SK-N-MC (cell line): ENCODE measurements around the gene TMEM52.

ENCODE experiments used
- DNase-seq: peaks from one replicate; pipeline ENCODE4 v3.0.0-alpha.2; 2011; ENCODE audit warnings: low read depth, low spot score
- H3K27ac ChIP-seq: fragments of 200-600 bp; sonication (generic); 2 replicates; pipeline ENCODE4 v1.5.1; 2016; ENCODE audit warnings: mixed run types
- H3K36me3 ChIP-seq: fragments of 200-600 bp; sonication (generic); 2 replicates; pipeline ENCODE4 v1.6.1; 2017; ENCODE audit warnings: antibody characterized with exemption, low read length, mixed read lengths; ENCODE audit not compliant: insufficient read depth
- H3K4me3 ChIP-seq: fragments of 200-600 bp; sonication (generic); 2 replicates; pipeline ENCODE4 v1.5.1; 2016
- H3K9ac ChIP-seq: fragments of 200-600 bp; sonication (generic); 2 replicates; pipeline ENCODE4 v1.8.0; 2017; ENCODE audit warnings: mixed run types, mixed read lengths; ENCODE audit not compliant: insufficient read length
- H3K9me3 ChIP-seq: fragments of 200-600 bp; sonication (generic); 2 replicates; pipeline ENCODE4 v1.6.1; 2017; ENCODE audit warnings: low read depth, mild to moderate bottlenecking, antibody characterized with exemption, low read length, moderate library complexity, mixed read lengths
- EZH2 ChIP-seq: fragments of 200-600 bp; sonication (generic); IDR thresholded peaks from one replicate; pipeline ENCODE4 v1.6.1; 2017; ENCODE audit warnings: antibody characterized with exemption
- FOXP2 ChIP-seq: optimal IDR thresholded peaks from 2 replicates; pipeline ENCODE3; 2011; ENCODE audit warnings: mild to moderate bottlenecking, moderate library complexity; ENCODE audit not compliant: insufficient read depth; ENCODE audit errors: extremely low read length, control extremely low read depth
- POLR2AphosphoS5 ChIP-seq: IDR thresholded peaks from 2 replicates; pipeline ENCODE4 v1.6.1; 2012; ENCODE audit warnings: mild to moderate bottlenecking, low read depth, low read length, borderline replicate concordance

TMEM52 gene

DNA sequence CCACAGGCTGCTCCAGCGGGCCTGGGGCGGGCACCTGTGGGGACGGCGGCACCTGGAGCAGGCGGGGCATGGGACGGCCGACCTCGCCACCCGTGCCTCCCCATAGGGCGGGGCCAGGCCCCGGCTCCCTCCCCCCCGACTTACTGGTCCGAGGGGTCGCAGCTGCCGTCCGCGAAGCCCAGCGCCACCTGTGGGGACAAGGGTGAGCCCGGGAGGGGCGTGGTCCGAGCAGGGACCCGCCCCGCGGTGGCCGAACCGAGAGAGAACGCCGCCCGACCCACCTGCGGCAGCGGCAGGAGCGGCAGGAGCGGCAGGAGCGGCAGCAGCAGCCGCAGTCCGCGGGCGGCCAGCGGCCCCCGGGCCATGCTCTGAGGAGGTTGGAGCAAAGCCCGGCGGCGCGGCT lies at the start of gene TMEM52:
TSS of gene TMEM52 (minus strand) at position 379 of the 403 bp plus-strand sequence. CDS start at position 365, 14 bp downstream.
- Histone ChIP-seq H3K9me3 (no peaks in the 10 kb centered on the region), H3K27ac (no peak within 1 kb of the TSS), H3K9ac (no peak within 1 kb of the TSS), H3K4me3 (peak within 1 kb of the TSS; percentile 83), H3K36me3 (no peaks in the 10 kb centered on the region)
- DNase-seq, result no peak
- TF ChIP-seq EZH2, result no peak
- no peak for TF ChIP-seq POLR2AphosphoS5
- no peak for TF ChIP-seq FOXP2

DNA sequence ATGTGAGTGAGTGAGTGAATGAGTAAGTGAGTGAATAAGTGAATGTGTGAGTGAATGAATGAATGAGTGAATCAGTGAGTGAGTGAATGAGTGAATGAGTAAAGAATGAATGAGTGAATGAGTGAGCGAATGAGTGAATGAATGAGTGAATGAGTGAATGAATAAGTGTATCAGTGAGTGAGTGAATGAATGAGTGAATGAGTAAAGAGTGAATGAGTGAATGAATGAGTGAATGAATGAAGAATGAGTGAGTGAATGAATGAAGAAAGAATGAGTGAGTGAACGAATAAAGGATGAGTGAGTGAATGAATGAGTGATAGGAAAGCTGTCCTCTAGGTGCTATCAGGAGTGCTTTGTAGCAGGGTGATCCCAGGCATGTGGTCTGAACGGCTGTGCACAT lies 48.8 kb upstream of the TMEM52 start:
- Histone ChIP-seq H3K36me3 (no peaks in the 10 kb centered on the region), H3K4me3 (no peak overlapping the region), H3K9ac (no peak overlapping the region), H3K27ac (no peak overlapping the region), H3K9me3 (no peaks in the 10 kb centered on the region)
- DNase-seq, result no peak
- no peak for TF ChIP-seq POLR2AphosphoS5
- TF ChIP-seq EZH2, result no peak
- no peak for TF ChIP-seq FOXP2

DNA sequence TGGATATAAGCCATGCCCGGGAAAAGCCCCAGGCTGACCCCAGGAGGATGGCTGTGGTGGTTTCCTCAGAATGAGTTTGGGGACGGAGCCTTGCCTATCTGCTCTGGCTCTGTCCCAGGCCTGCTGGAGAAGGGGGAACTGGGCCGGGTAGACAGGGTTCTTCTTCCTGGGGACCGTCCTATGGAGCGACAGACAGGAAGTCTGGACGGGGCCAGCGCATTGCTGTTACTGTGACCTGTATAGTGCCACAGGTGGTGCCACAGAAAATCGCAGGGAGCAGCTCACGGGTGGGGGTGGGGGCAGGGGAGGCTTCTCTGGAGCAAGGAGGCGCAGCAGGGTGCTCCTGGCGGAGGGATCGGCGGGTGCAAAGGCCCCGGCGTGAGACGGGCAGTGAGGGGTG lies 48.1 kb upstream of the TMEM52 start:
- Histone ChIP-seq H3K4me3 (no peak overlapping the region), H3K36me3 (no peaks in the 10 kb centered on the region), H3K9me3 (no peaks in the 10 kb centered on the region), H3K9ac (no peak overlapping the region), H3K27ac (no peak overlapping the region)
- DNase-seq, result no peak
- TF ChIP-seq POLR2AphosphoS5 (no peak), EZH2 (no peak)

DNA sequence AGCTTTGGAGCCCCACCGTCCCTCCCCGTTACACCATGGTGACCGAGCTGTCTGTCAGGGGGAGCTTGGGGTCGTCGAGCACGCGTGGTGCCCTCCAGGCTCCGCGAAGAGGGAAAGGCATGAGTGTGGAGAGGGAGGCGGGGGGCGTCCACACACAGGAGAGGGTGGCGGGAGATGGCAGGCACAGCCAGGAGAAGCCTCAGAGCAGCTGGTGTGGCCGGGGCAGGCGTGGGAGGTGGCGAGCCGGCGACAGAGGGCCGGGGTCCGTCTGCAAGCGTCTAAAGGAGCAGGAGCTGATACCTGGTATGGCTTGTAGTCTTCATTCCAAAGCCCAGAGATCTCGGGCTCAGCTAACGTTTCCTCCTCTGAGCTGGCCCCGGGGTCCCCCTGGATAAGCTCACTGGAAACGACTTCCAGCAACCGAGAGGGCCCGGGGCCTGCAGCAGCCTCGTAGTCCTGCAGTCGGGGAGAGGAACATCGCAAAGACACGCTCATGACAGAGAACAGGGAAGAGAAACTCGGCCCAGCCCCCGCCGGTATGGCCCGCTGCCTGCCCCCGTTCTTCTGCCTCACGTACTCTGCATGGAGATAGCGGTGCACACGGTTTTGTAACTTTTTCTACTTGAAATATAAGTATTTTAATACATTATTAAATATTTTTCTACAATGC lies 47.1 kb upstream of the TMEM52 start:
- no peaks in the 10 kb centered on the region for H3K9me3 ChIP-seq
- TF ChIP-seq FOXP2 (no peak), EZH2 (no peak), POLR2AphosphoS5 (no peak)
- no peak for DNase-seq
- H3K4me3 ChIP-seq, result no peak overlapping the region
- H3K36me3 ChIP-seq, result no peaks in the 10 kb centered on the region
- no peak overlapping the region for H3K9ac ChIP-seq
- no peak overlapping the region for H3K27ac ChIP-seq

DNA sequence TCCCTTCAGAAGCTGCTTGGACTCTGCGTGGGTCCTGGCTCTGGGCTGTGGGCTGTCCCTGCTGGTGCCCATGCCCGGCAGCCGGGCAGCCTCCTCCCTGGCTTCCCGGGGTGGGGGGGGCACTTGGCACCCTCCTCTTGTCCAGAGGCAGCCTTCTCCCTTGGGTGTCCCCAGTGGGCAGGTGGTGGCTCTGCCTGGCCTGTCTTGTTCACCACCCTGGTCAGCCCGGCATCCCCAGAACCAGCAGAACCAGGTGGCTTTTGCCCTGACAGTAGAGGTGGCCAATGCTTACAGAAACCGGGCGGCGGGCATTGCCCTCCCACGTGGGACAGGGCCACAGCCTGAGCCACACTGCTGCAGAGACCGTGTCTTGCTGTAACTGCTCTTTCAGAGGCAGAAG lies 46.5 kb upstream of the TMEM52 start:
- H3K36me3 ChIP-seq, result no peaks in the 10 kb centered on the region
- no peak overlapping the region for H3K4me3 ChIP-seq
- no peak overlapping the region for H3K27ac ChIP-seq
- H3K9ac ChIP-seq, result no peak overlapping the region
- no peak for DNase-seq
- TF ChIP-seq FOXP2 (no peak), POLR2AphosphoS5 (no peak), EZH2 (no peak)
- H3K9me3 ChIP-seq, result no peaks in the 10 kb centered on the region

DNA sequence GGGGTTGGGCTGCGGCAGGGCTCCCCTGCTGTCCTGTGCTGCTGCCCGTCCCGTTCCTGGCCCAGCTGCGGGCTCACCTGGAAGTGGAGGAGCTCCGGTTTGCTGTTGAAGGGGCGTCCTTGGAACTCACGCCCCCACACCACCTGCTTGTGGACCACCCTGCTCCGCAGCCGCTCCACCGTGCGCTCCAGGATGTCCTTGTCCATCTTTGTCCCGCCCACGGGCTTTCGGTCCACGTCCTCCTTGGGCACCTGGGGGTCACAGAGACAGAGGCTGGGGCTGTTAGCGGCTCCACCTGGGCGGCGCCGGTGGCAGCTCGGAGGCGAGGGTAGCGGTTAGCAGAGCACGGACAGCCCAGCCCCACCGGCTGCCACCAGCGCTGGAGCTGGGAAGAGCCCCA lies 45.7 kb upstream of the TMEM52 start:
- no peaks in the 10 kb centered on the region for H3K9me3 ChIP-seq
- no peak for DNase-seq
- H3K27ac ChIP-seq, result no peak overlapping the region
- H3K4me3 ChIP-seq, result no peak overlapping the region
- H3K9ac ChIP-seq, result no peak overlapping the region
- TF ChIP-seq EZH2 (no peak), POLR2AphosphoS5 (no peak), FOXP2 (no peak)
- no peaks in the 10 kb centered on the region for H3K36me3 ChIP-seq

DNA sequence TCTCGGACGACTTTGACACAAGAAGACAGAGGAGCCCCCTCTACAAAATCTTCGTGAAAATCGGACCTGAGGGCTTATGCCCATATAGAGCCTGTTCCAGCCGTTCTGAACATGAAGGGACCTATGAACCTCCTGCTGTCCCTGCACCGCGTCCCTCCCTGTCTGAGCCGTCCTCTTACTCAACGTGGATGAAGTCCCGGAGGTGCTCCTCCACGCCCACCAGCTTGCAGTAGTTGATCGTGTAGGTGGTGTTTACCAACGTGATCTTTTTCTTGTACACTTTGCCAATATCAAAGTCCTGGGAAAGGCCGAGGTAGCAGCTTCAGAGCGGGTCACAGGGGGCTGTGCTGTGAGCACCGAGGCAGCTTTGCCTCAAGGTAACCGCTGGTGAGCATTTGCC lies 44.5 kb upstream of the TMEM52 start:
- DNase-seq, result no peak
- no peak for TF ChIP-seq FOXP2
- TF ChIP-seq POLR2AphosphoS5, result no peak
- TF ChIP-seq EZH2, result no peak
- Histone ChIP-seq H3K36me3 (no peaks in the 10 kb centered on the region), H3K4me3 (no peak overlapping the region), H3K27ac (no peak overlapping the region), H3K9ac (no peak overlapping the region), H3K9me3 (no peaks in the 10 kb centered on the region)

DNA sequence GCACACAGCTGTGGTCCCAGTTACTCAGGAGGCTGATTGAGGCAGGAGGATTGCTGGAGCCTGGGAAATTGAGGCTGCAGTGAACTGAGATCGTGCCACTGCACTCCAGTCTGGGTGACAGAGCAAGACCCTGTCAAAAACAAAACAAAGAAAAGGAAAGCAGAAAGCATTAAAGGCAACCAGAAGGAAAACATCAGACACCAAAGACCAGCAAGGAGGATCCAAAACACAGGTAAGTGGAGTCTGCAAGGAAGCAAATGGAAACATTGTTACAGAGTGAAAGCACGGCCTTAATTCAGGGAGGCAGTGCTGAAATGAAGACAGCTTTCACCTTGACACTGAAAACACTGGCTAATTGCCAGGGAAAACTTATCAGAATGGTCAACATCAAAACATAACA lies 43.7 kb upstream of the TMEM52 start:
- DNase-seq, result no peak

More for the DNA sequence above, 43.7 kb upstream of the TMEM52 start:
- Histone ChIP-seq H3K27ac (no peak overlapping the region), H3K9ac (no peak overlapping the region), H3K36me3 (no peaks in the 10 kb centered on the region), H3K4me3 (no peak overlapping the region), H3K9me3 (no peaks in the 10 kb centered on the region)
- TF ChIP-seq EZH2, result no peak
- no peak for TF ChIP-seq FOXP2
- no peak for TF ChIP-seq POLR2AphosphoS5
